ENCODE measurements around the gene DICER1.

The DICER1 gene

GRCh38 chr14:95068080-95068479 lies 89.2 kb downstream of the DICER1 start:
- H3K4me1 ChIP-seq (ENCODE audit: control insufficient read depth, insufficient read depth, low read length) = no peaks in the 10 kb centered on the region
- no peak overlapping the region for H3K9ac ChIP-seq (ENCODE audit: low read length)
- no peak overlapping the region for H3K4me3 ChIP-seq (ENCODE audit: low read length)
- peaks cover 2% of the 10 kb centered on the region for H3K27me3 ChIP-seq (ENCODE audit: control insufficient read depth, insufficient read depth, low read length)
- H3K9me3 ChIP-seq (ENCODE audit: control insufficient read depth, low read length) = no peaks in the 10 kb centered on the region
- H3K36me3 ChIP-seq (ENCODE audit: control insufficient read depth, insufficient read depth, low read length) = no peaks in the 10 kb centered on the region

GRCh38 chr14:95067526-95067925 lies 89.8 kb downstream of the DICER1 start:
- Histone ChIP-seq H3K4me3 (ENCODE audit: low read length) (no peak overlapping the region), H3K36me3 (ENCODE audit: control insufficient read depth, insufficient read depth, low read length) (no peaks in the 10 kb centered on the region), H3K9ac (ENCODE audit: low read length) (no peak overlapping the region), H3K9me3 (ENCODE audit: control insufficient read depth, low read length) (no peaks in the 10 kb centered on the region), H3K27me3 (ENCODE audit: control insufficient read depth, insufficient read depth, low read length) (peaks cover 2% of the 10 kb centered on the region), H3K4me1 (ENCODE audit: control insufficient read depth, insufficient read depth, low read length) (no peaks in the 10 kb centered on the region)

- no peaks in the 10 kb centered on the region for H3K9me3 ChIP-seq (ENCODE audit: control insufficient read depth, low read length)
- H3K4me3 ChIP-seq (ENCODE audit: low read length) = no peak overlapping the region
- H3K27me3 ChIP-seq (ENCODE audit: control insufficient read depth, insufficient read depth, low read length) = peaks cover 2% of the 10 kb centered on the region
- no peak overlapping the region for H3K9ac ChIP-seq (ENCODE audit: low read length)
- no peaks in the 10 kb centered on the region for H3K36me3 ChIP-seq (ENCODE audit: control insufficient read depth, insufficient read depth, low read length)
- no peaks in the 10 kb centered on the region for H3K4me1 ChIP-seq (ENCODE audit: control insufficient read depth, insufficient read depth, low read length)
Measured at GRCh38 chr14:95066427-95066986, 90.8 kb downstream of the DICER1 start.

GRCh38 chr14:95065411-95065810 lies 91.9 kb downstream of the DICER1 start:
- no peaks in the 10 kb centered on the region for H3K9me3 ChIP-seq (ENCODE audit: control insufficient read depth, low read length)
- H3K4me1 ChIP-seq (ENCODE audit: control insufficient read depth, insufficient read depth, low read length) = no peaks in the 10 kb centered on the region
- H3K4me3 ChIP-seq (ENCODE audit: low read length) = no peak overlapping the region
- H3K27me3 ChIP-seq (ENCODE audit: control insufficient read depth, insufficient read depth, low read length) = peaks cover 2% of the 10 kb centered on the region
- H3K9ac ChIP-seq (ENCODE audit: low read length) = no peak overlapping the region
- no peaks in the 10 kb centered on the region for H3K36me3 ChIP-seq (ENCODE audit: control insufficient read depth, insufficient read depth, low read length)

- no peaks in the 10 kb centered on the region for H3K36me3 ChIP-seq (ENCODE audit: control insufficient read depth, insufficient read depth, low read length)
- no peak overlapping the region for H3K9ac ChIP-seq (ENCODE audit: low read length)
- no peaks in the 10 kb centered on the region for H3K4me1 ChIP-seq (ENCODE audit: control insufficient read depth, insufficient read depth, low read length)
- H3K9me3 ChIP-seq (ENCODE audit: control insufficient read depth, low read length) = no peaks in the 10 kb centered on the region
- H3K27me3 ChIP-seq (ENCODE audit: control insufficient read depth, insufficient read depth, low read length) = peaks cover 2% of the 10 kb centered on the region
- H3K4me3 ChIP-seq (ENCODE audit: low read length) = no peak overlapping the region
Measured at GRCh38 chr14:95064734-95065133, 92.6 kb downstream of the DICER1 start.

GRCh38 chr14:95064256-95064655 lies 93.1 kb downstream of the DICER1 start:
- no peaks in the 10 kb centered on the region for H3K9me3 ChIP-seq (ENCODE audit: control insufficient read depth, low read length)
- H3K27me3 ChIP-seq (ENCODE audit: control insufficient read depth, insufficient read depth, low read length) = no peaks in the 10 kb centered on the region
- H3K9ac ChIP-seq (ENCODE audit: low read length) = no peak overlapping the region
- H3K4me1 ChIP-seq (ENCODE audit: control insufficient read depth, insufficient read depth, low read length) = no peaks in the 10 kb centered on the region
- no peaks in the 10 kb centered on the region for H3K36me3 ChIP-seq (ENCODE audit: control insufficient read depth, insufficient read depth, low read length)
- no peak overlapping the region for H3K4me3 ChIP-seq (ENCODE audit: low read length)

GRCh38 chr14:95063391-95063790 lies 93.9 kb downstream of the DICER1 start:
- Histone ChIP-seq H3K9ac (ENCODE audit: low read length) (no peak overlapping the region), H3K36me3 (ENCODE audit: control insufficient read depth, insufficient read depth, low read length) (no peaks in the 10 kb centered on the region), H3K27me3 (ENCODE audit: control insufficient read depth, insufficient read depth, low read length) (no peaks in the 10 kb centered on the region), H3K4me1 (ENCODE audit: control insufficient read depth, insufficient read depth, low read length) (no peaks in the 10 kb centered on the region), H3K4me3 (ENCODE audit: low read length) (no peak overlapping the region), H3K9me3 (ENCODE audit: control insufficient read depth, low read length) (no peaks in the 10 kb centered on the region)

- H3K36me3 ChIP-seq (ENCODE audit: control insufficient read depth, insufficient read depth, low read length) = no peaks in the 10 kb centered on the region
- no peaks in the 10 kb centered on the region for H3K9me3 ChIP-seq (ENCODE audit: control insufficient read depth, low read length)
Measured at GRCh38 chr14:95062946-95063345, 94.4 kb downstream of the DICER1 start.

GRCh38 chr14:95062220-95062619 lies 95.1 kb downstream of the DICER1 start:
- no peaks in the 10 kb centered on the region for H3K9me3 ChIP-seq (ENCODE audit: control insufficient read depth, low read length)
- H3K4me1 ChIP-seq (ENCODE audit: control insufficient read depth, insufficient read depth, low read length) = no peaks in the 10 kb centered on the region
- H3K36me3 ChIP-seq (ENCODE audit: control insufficient read depth, insufficient read depth, low read length) = no peaks in the 10 kb centered on the region
- H3K27me3 ChIP-seq (ENCODE audit: control insufficient read depth, insufficient read depth, low read length) = no peaks in the 10 kb centered on the region
- no peak overlapping the region for H3K9ac ChIP-seq (ENCODE audit: low read length)
- no peak overlapping the region for H3K4me3 ChIP-seq (ENCODE audit: low read length)

More at GRCh38 chr14:95062946-95063345, 94.4 kb downstream of the DICER1 start:
- no peaks in the 10 kb centered on the region for H3K4me1 ChIP-seq (ENCODE audit: control insufficient read depth, insufficient read depth, low read length)
- H3K9ac ChIP-seq (ENCODE audit: low read length) = no peak overlapping the region
- no peaks in the 10 kb centered on the region for H3K27me3 ChIP-seq (ENCODE audit: control insufficient read depth, insufficient read depth, low read length)
- no peak overlapping the region for H3K4me3 ChIP-seq (ENCODE audit: low read length)

- Histone ChIP-seq H3K9me3 (ENCODE audit: control insufficient read depth, low read length) (no peaks in the 10 kb centered on the region), H3K4me3 (ENCODE audit: low read length) (no peak overlapping the region), H3K36me3 (ENCODE audit: control insufficient read depth, insufficient read depth, low read length) (no peaks in the 10 kb centered on the region), H3K9ac (ENCODE audit: low read length) (no peak overlapping the region), H3K27me3 (ENCODE audit: control insufficient read depth, insufficient read depth, low read length) (no peaks in the 10 kb centered on the region), H3K4me1 (ENCODE audit: control insufficient read depth, insufficient read depth, low read length) (no peaks in the 10 kb centered on the region)
Measured at GRCh38 chr14:95061317-95062093, 95.8 kb downstream of the DICER1 start.

- Histone ChIP-seq H3K27me3 (ENCODE audit: control insufficient read depth, insufficient read depth, low read length) (no peaks in the 10 kb centered on the region), H3K9me3 (ENCODE audit: control insufficient read depth, low read length) (no peaks in the 10 kb centered on the region), H3K4me3 (ENCODE audit: low read length) (no peak overlapping the region), H3K4me1 (ENCODE audit: control insufficient read depth, insufficient read depth, low read length) (no peaks in the 10 kb centered on the region), H3K36me3 (ENCODE audit: control insufficient read depth, insufficient read depth, low read length) (no peaks in the 10 kb centered on the region), H3K9ac (ENCODE audit: low read length) (no peak overlapping the region)
Measured at GRCh38 chr14:95059126-95059525, 98.2 kb downstream of the DICER1 start.

- no peak overlapping the region for H3K9ac ChIP-seq (ENCODE audit: low read length)
- H3K4me1 ChIP-seq (ENCODE audit: control insufficient read depth, insufficient read depth, low read length) = no peaks in the 10 kb centered on the region
- no peaks in the 10 kb centered on the region for H3K27me3 ChIP-seq (ENCODE audit: control insufficient read depth, insufficient read depth, low read length)
- no peak overlapping the region for H3K4me3 ChIP-seq (ENCODE audit: low read length)
- H3K9me3 ChIP-seq (ENCODE audit: control insufficient read depth, low read length) = no peaks in the 10 kb centered on the region
- H3K36me3 ChIP-seq (ENCODE audit: control insufficient read depth, insufficient read depth, low read length) = no peaks in the 10 kb centered on the region
Measured at GRCh38 chr14:95058491-95058890, 98.8 kb downstream of the DICER1 start.
